GM19351 (cell line): ENCODE measurements around the gene MYL5.
"Not testable (repeated sequence)": the region's sequence is repeated elsewhere in the genome, so short reads cannot be mapped to it uniquely, and the experiment has no call there.

ENCODE experiments used
- ATAC-seq: cut with Tn5 transposase; IDR thresholded peaks from one replicate; pipeline ENCODE4 v1.9.1; 2021; ENCODE audit warnings: mild to moderate bottlenecking, moderate library complexity; ENCODE audit not compliant: unreplicated experiment

MYL5 gene

GRCh38 chr4:722851-723360 is 48.6 kb downstream of the MYL5 start:
- no peak for ATAC-seq

- ATAC-seq, result no peak
Measured at GRCh38 chr4:723751-724530, 49.6 kb downstream of the MYL5 start.

GRCh38 chr4:725391-726234 is 51.3 kb downstream of the MYL5 start:
- ATAC-seq, result no peak

GRCh38 chr4:726235-726787 is 52.0 kb downstream of the MYL5 start:
- no peak for ATAC-seq

GRCh38 chr4:726838-727237 is 52.5 kb downstream of the MYL5 start:
- no peak for ATAC-seq

- ATAC-seq, result no peak
Measured at GRCh38 chr4:727576-727975, 53.2 kb downstream of the MYL5 start.

GRCh38 chr4:729336-730315 is 55.3 kb downstream of the MYL5 start:
- no peak for ATAC-seq

GRCh38 chr4:730511-730910 is 56.2 kb downstream of the MYL5 start:
- no peak for ATAC-seq

- ATAC-seq, result not testable (repeated sequence)
Measured at GRCh38 chr4:730946-731904, 56.9 kb downstream of the MYL5 start.
